Fibroblast of skin of right quadriceps (primary cell): ENCODE data around the gene COL12A1.

Experiments used
- DNase-seq: peaks from one replicate; pipeline ENCODE4 v3.0.0-alpha.2; 2013

Gene COL12A1

GRCh38 chr6:75205776-75206575, at the start of gene COL12A1:
Gene COL12A1, minus strand, starts transcription at chr6:75206053. Its CDS starts 3,261 bp downstream, at chr6:75202792.
- peak; percentile 100 for DNase-seq

- no peak for DNase-seq
Observed at GRCh38 chr6:75250552-75250951, 44.7 kb upstream of the COL12A1 start.

- DNase-seq: no peak
Observed at GRCh38 chr6:75249837-75250236, 44.0 kb upstream of the COL12A1 start.

GRCh38 chr6:75246386-75246785, 40.5 kb upstream of the COL12A1 start:
- no peak for DNase-seq

GRCh38 chr6:75244063-75244584, 38.3 kb upstream of the COL12A1 start:
- no peak for DNase-seq

- DNase-seq: peak; percentile 97
Observed at GRCh38 chr6:75243333-75244062, 37.6 kb upstream of the COL12A1 start, which contains the start of gene COX7A2. Gene COX7A2, minus strand, starts transcription at chr6:75243801. Its CDS starts 67 bp downstream, at chr6:75243734.

- DNase-seq: no peak
Observed at GRCh38 chr6:75236630-75237029, 30.8 kb upstream of the COL12A1 start.

- DNase-seq: no peak
Observed at GRCh38 chr6:75235271-75235670, 29.4 kb upstream of the COL12A1 start.

GRCh38 chr6:75234126-75234865, 28.4 kb upstream of the COL12A1 start:
- DNase-seq: no peak

- DNase-seq: no peak
Observed at GRCh38 chr6:75233092-75233615, 27.3 kb upstream of the COL12A1 start.

GRCh38 chr6:75230484-75231325, 24.9 kb upstream of the COL12A1 start:
- DNase-seq: peak; percentile 65

- DNase-seq: no peak
Observed at GRCh38 chr6:75224303-75224926, 18.6 kb upstream of the COL12A1 start.

- peak; percentile 31 for DNase-seq
Observed at GRCh38 chr6:75223428-75223827, 17.6 kb upstream of the COL12A1 start.

- DNase-seq: no peak
Observed at GRCh38 chr6:75222261-75222660, 16.4 kb upstream of the COL12A1 start.

- no peak for DNase-seq
Observed at GRCh38 chr6:75221116-75221515, 15.3 kb upstream of the COL12A1 start.

GRCh38 chr6:75220357-75220756, 14.5 kb upstream of the COL12A1 start:
- peak; percentile 53 for DNase-seq

- peak; percentile 45 for DNase-seq
Observed at GRCh38 chr6:75219263-75219662, 13.4 kb upstream of the COL12A1 start.

GRCh38 chr6:75217193-75217592, 11.3 kb upstream of the COL12A1 start:
- peak; percentile 80 for DNase-seq

- no peak for DNase-seq
Observed at GRCh38 chr6:75215291-75215690, 9.4 kb upstream of the COL12A1 start.

GRCh38 chr6:75213732-75214131, 7.9 kb upstream of the COL12A1 start:
- DNase-seq: no peak

- no peak for DNase-seq
Observed at GRCh38 chr6:75213112-75213511, 7.3 kb upstream of the COL12A1 start.
